H1 (cell line): Measurements from ENCODE around the gene RANGRF. TPM values are rescaled to one million over a fixed set of nuclear protein-coding genes. Genes with fewer than 3 reads are reported as not detected.

Source experiments
- CTCF ChIA-PET: fragments of 300-600 bp; sonication (Branson Sonifier 250); formaldehyde crosslinking; loops from one replicate; lab custom pipeline; 2021; ENCODE audit not compliant: partially characterized antibody; lab: Charles Lee
- POLR2A ChIA-PET: fragments of 300-600 bp; sonication (Branson Sonifier 250); formaldehyde crosslinking; loops from one replicate; lab custom pipeline; 2021; ENCODE audit warnings: inconsistent platforms; ENCODE audit not compliant: partially characterized antibody; lab: Charles Lee
- DNase-seq, 2 experiments: peaks; one replicate each; pipeline versions ENCODE4 v3.0.0 to v3.0.0-alpha.2; 2010 to 2022; ENCODE audit warnings: low spot score in 2 of 2, low read depth in 1 of 2, mixed read lengths in 1 of 2
- FAIRE-seq: peaks from 2 replicates; lab custom pipeline; 2011; peaks lifted over from hg19 to GRCh38; lab: Jason Lieb, UNC
- H2AFZ ChIP-seq: 2 replicates; pipeline ENCODE4 v1.8.1; 2012; ENCODE audit warnings: low read length, inconsistent platforms
- H2AK5ac ChIP-seq: 2 replicates; pipeline ENCODE4 v1.6.1; 2013; ENCODE audit warnings: low read depth, low read length
- H2BK120ac ChIP-seq: replicated peaks from 2 replicates; pipeline ENCODE3; 2013; ENCODE audit warnings: low read depth, low read length, inconsistent platforms
- H2BK12ac ChIP-seq: 2 replicates; pipeline ENCODE4 v1.6.1; 2013; ENCODE audit warnings: low read depth, low read length
- H2BK15ac ChIP-seq: 2 replicates; pipeline ENCODE4 v1.6.1; 2013; ENCODE audit warnings: low read length
- H2BK20ac ChIP-seq: 2 replicates; pipeline ENCODE4 v1.6.1; 2013; ENCODE audit warnings: low read length
- H2BK5ac ChIP-seq: 2 replicates; pipeline ENCODE4 v1.6.1; 2013; ENCODE audit warnings: low read depth, low read length
- H3K14ac ChIP-seq: 2 replicates; pipeline ENCODE4 v1.6.1; 2013; ENCODE audit warnings: inconsistent platforms; ENCODE audit not compliant: insufficient read length
- H3K18ac ChIP-seq: 2 replicates; pipeline ENCODE4 v1.6.1; 2013; ENCODE audit warnings: low read length; ENCODE audit errors: extremely low read depth
- H3K23ac ChIP-seq: 2 replicates; pipeline ENCODE4 v1.6.1; 2013; ENCODE audit warnings: inconsistent platforms; ENCODE audit not compliant: insufficient read length
- H3K23me2 ChIP-seq: 2 replicates; pipeline ENCODE4 v1.6.1; 2013; ENCODE audit warnings: low read depth, low read length
- H3K27ac ChIP-seq: 2 replicates; pipeline ENCODE4 v1.6.1; 2011; ENCODE audit warnings: low read depth, low read length, inconsistent platforms
- H3K27me3 ChIP-seq, 4 experiments: replicated peaks in 1 of 4; 1 replicate in 1 of 4; 2 replicates in 3 of 4; pipeline versions ENCODE4 v1.6.1 to v1.8.1; 2011 to 2013; ENCODE audit warnings: low read length in 3 of 4, mild to moderate bottlenecking in 3 of 4, inconsistent platforms in 2 of 4, mixed read lengths in 2 of 4, moderate library complexity in 1 of 4; ENCODE audit not compliant: control insufficient read depth in 3 of 4, insufficient read depth in 3 of 4; ENCODE audit errors: extremely low read depth in 1 of 4
- H3K36me3 ChIP-seq, 4 experiments: 2 replicates each; pipeline versions ENCODE4 v1.6.1 to v1.8.1; 2011 to 2013; ENCODE audit warnings: mild to moderate bottlenecking in 4 of 4, low read length in 3 of 4, moderate library complexity in 2 of 4, control low read depth in 1 of 4, inconsistent platforms in 1 of 4; ENCODE audit not compliant: insufficient read depth in 4 of 4, control insufficient read depth in 2 of 4
- H3K4ac ChIP-seq: replicated peaks from 2 replicates; pipeline ENCODE3; 2013; ENCODE audit warnings: low read length, low read depth, mixed read lengths, inconsistent platforms; ENCODE audit not compliant: insufficient read length
- H3K4me1 ChIP-seq, 4 experiments: replicated peaks in 1 of 4; 1 replicate in 1 of 4; 2 replicates in 3 of 4; pipeline versions ENCODE4 v1.6.1 to v1.8.1; 2011 to 2013; ENCODE audit warnings: low read length in 3 of 4, inconsistent platforms in 2 of 4, mixed read lengths in 1 of 4; ENCODE audit not compliant: insufficient read depth in 4 of 4, control insufficient read depth in 3 of 4
- H3K4me2 ChIP-seq, 2 experiments: 2 replicates each; pipeline versions ENCODE4 v1.6.1 to v1.8.1; 2011 to 2013; ENCODE audit warnings: low read depth in 2 of 2, low read length in 2 of 2, control low read depth in 1 of 2, inconsistent platforms in 1 of 2, mild to moderate bottlenecking in 1 of 2; ENCODE audit not compliant: insufficient read depth in 1 of 2
- H3K4me3 ChIP-seq, 4 experiments: fragments of 200-600, 300-600 bp in 1 of 4; sonication (generic), shearing (Covaris generic), sonication (Bioruptor Twin) in 1 of 4; 2 replicates each; pipeline versions ENCODE4 v1.5.1 to v1.8.1; 2011 to 2016; ENCODE audit warnings: low read length in 4 of 4, low read depth in 3 of 4, control low read depth in 2 of 4, inconsistent platforms in 2 of 4, mild to moderate bottlenecking in 2 of 4, mixed read lengths in 1 of 4, moderate library complexity in 1 of 4; ENCODE audit not compliant: insufficient read depth in 2 of 4; ENCODE audit errors: extremely low read depth in 1 of 4
- H3K56ac ChIP-seq: replicated peaks from 2 replicates; pipeline ENCODE3; 2013; ENCODE audit warnings: low read depth, mild to moderate bottlenecking, mixed read lengths, low read length, inconsistent platforms; ENCODE audit not compliant: insufficient read length
- H3K79me1 ChIP-seq: 2 replicates; pipeline ENCODE4 v1.6.1; 2013; ENCODE audit warnings: low read depth, low read length, control low read depth
- H3K79me2 ChIP-seq, 2 experiments: 2 replicates each; pipeline versions ENCODE4 v1.6.1 to v1.8.1; 2012 to 2013; ENCODE audit warnings: low read length in 2 of 2, mild to moderate bottlenecking in 2 of 2, inconsistent platforms in 1 of 2; ENCODE audit not compliant: insufficient read depth in 2 of 2, control insufficient read depth in 1 of 2
- H3K9ac ChIP-seq, 4 experiments: replicated peaks in 1 of 4; 1 replicate in 1 of 4; 2 replicates in 3 of 4; pipeline versions ENCODE4 v1.6.1 to v1.8.1; 2011 to 2013; ENCODE audit warnings: low read depth in 3 of 4, low read length in 3 of 4, control low read depth in 2 of 4, mild to moderate bottlenecking in 2 of 4, moderate library complexity in 2 of 4, inconsistent platforms in 1 of 4; ENCODE audit errors: extremely low read depth in 1 of 4
- H3K9me3 ChIP-seq, 2 experiments: 2 replicates each; pipeline versions ENCODE4 v1.6.1 to v1.8.1; 2012 to 2013; ENCODE audit warnings: mild to moderate bottlenecking in 2 of 2, moderate library complexity in 2 of 2, control low read depth in 1 of 2, inconsistent platforms in 1 of 2, low read depth in 1 of 2, low read length in 1 of 2, mixed read lengths in 1 of 2; ENCODE audit not compliant: insufficient read depth in 2 of 2
- H4K20me1 ChIP-seq, 2 experiments: replicated peaks in 1 of 2; 2 replicates each; pipeline versions ENCODE3 to v1.8.1; 2011 to 2013; ENCODE audit warnings: inconsistent platforms in 2 of 2, low read length in 2 of 2, mild to moderate bottlenecking in 1 of 2; ENCODE audit not compliant: insufficient read depth in 2 of 2, control insufficient read depth in 1 of 2
- H4K5ac ChIP-seq: 2 replicates; pipeline ENCODE4 v1.6.1; 2013; ENCODE audit warnings: low read length, low read depth, mixed read lengths, inconsistent platforms; ENCODE audit not compliant: insufficient read length
- H4K8ac ChIP-seq: 2 replicates; pipeline ENCODE4 v1.8.0; 2013; ENCODE audit warnings: mild to moderate bottlenecking, moderate library complexity, low read length, inconsistent platforms; ENCODE audit not compliant: insufficient read depth; ENCODE audit errors: extremely low read depth
- H4K91ac ChIP-seq: replicated peaks from 2 replicates; pipeline ENCODE3; 2013; ENCODE audit warnings: low read length, mixed read lengths, inconsistent platforms; ENCODE audit not compliant: insufficient read length
- CBX8 ChIP-seq: fragments of 300-800, 300-1000 bp; sonication (generic); IDR thresholded peaks from 2 replicates; pipeline ENCODE4 v1.7.1; 2016; ENCODE audit warnings: low read depth, low read length, borderline replicate concordance
- CHD2 ChIP-seq: IDR thresholded peaks from 2 replicates; pipeline ENCODE4 v1.6.1; 2012; ENCODE audit warnings: low read length, improper control_type of control experiment
- EGR1 ChIP-seq: IDR thresholded peaks from 2 replicates; pipeline ENCODE4 v1.6.1; 2011; ENCODE audit warnings: low read depth, low read length, borderline replicate concordance
- FOSL1 ChIP-seq: IDR thresholded peaks from 2 replicates; pipeline ENCODE4 v1.6.1; 2011; ENCODE audit warnings: mild to moderate bottlenecking, low read depth, low read length, moderate library complexity; ENCODE audit not compliant: insufficient read depth
- KDM4A ChIP-seq: IDR thresholded peaks from one replicate; pipeline ENCODE4 v1.7.1; 2012; ENCODE audit warnings: low read depth, mild to moderate bottlenecking, moderate library complexity, low read length, inconsistent platforms; ENCODE audit not compliant: severe bottlenecking
- NANOG ChIP-seq: IDR thresholded peaks from 2 replicates; pipeline ENCODE4 v1.6.1; 2011; ENCODE audit warnings: low read length, low read depth, mild to moderate bottlenecking, inconsistent platforms; ENCODE audit not compliant: insufficient read depth, poor library complexity, severe bottlenecking
- RBBP5 ChIP-seq: IDR thresholded peaks from 2 replicates; pipeline ENCODE4 v1.7.1; 2012; ENCODE audit warnings: low read depth, mild to moderate bottlenecking, inconsistent platforms, low read length, moderate library complexity, borderline replicate concordance
- SIRT6 ChIP-seq: IDR thresholded peaks from one replicate; pipeline ENCODE4 v1.7.1; 2012; ENCODE audit warnings: low read length, inconsistent platforms
- WGBS, 2 experiments: shearing (Covaris generic) in 1 of 2; methylation state at CpG; one replicate each; pipeline versions ENCODE4 v1.1.6 to v1.1.7; 2013 to 2015; ENCODE audit warnings: low lambda C conversion rate in 2 of 2, mixed read lengths in 2 of 2, inconsistent platforms in 1 of 2, low coverage in 1 of 2, missing lambda C conversion rate in 1 of 2; ENCODE audit not compliant: insufficient replicate concordance in 2 of 2, insufficient coverage in 1 of 2, insufficient read length in 1 of 2; ENCODE audit errors: extremely low coverage in 1 of 2, missing lambda C conversion rate in 1 of 2; 5-methylcytosine and 5-hydroxymethylcytosine counted together
- polyA plus RNA-seq, 7 experiments: library from polyadenylated mRNA; depleted of rRNA in 3 of 7; stranded (reverse) in 5 of 7; unstranded in 2 of 7; fragments of >200 nt in 5 of 7; fragments of 200-250 nt in 2 of 7; gene quantifications; 1 replicate in 5 of 7; 2 replicates in 1 of 7; 4 replicates in 1 of 7; pipeline versions ENCODE4 v1.2.1 to v1.2.3, GENCODE V29; 2011 to 2013; ENCODE audit warnings: missing spikeins in 2 of 7, mixed read lengths in 2 of 7
- total RNA-seq: library from RNA; stranded (reverse); fragmentation: NEBNext Ultra II Directional; extraction: Animal tissue kit (Norgen Biotek cat#: 25700); gene quantifications from 2 replicates; pipeline ENCODE4 v1.2.1, GENCODE V29; 2021
- TF ChIP-seq, protein P1 (sequence below), 3 experiments: IDR thresholded peaks; 1 replicate in 2 of 3; 2 replicates in 1 of 3; pipeline versions ENCODE4 v1.5.1 to v1.6.1; 2011; ENCODE audit warnings: low read length in 3 of 3, mild to moderate bottlenecking in 3 of 3, inconsistent platforms in 2 of 3, low read depth in 1 of 3, moderate library complexity in 1 of 3; ENCODE audit not compliant: insufficient read depth in 1 of 3; ENCODE audit errors: control extremely low read depth in 1 of 3

The RANGRF gene
- total and polyA plus RNA-seq, 2 of the 8 experiments (the other 6 are each of a cell fraction or from before 2014, with no cell fraction given), result 36.9 to 49.6 TPM

DNA sequence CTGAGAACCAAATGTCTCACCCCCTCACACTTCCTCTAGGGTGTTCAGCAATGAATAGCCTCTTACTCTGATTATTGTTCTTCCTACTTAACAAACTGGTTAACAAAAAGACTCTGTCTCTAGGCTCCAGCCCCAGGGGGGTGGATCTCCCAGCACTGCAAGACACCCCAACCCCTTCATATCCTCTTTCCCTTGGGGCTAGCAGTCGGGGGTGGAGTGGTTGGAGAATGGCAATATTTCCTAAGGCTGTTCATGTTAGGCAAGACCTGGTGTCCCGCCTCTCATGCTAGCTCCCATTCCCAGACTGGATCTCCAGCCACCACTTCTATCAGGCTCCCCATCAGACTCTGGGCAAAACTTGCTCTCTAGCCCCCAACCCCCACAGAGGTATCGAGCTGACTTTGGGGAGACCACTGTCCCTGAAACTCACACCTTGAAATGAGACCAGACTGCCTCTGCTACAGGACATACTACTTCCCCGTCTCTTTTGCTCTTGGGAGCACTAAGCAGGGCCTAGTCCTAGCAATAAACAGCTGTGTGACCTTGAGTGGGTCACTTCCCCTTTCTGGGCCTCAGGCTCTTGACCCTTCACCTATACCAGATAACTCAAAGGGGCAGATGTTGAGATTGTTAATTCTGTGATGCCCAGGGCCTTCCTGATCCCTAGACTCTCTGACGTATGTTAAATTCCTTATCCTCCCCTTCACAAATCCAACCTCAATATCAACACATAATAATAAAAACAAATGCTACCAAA, 4.3 kb downstream of the RANGRF start:
- Histone ChIP-seq H4K8ac (no peak overlapping the region), H2BK5ac (no peak overlapping the region), H2AK5ac (no peak overlapping the region), H3K9ac (0 out of 7 replicates have a peak overlapping the region, but pooled peaks of 1 of the 4 experiments have one; percentile 20), H3K4me2 (no peak overlapping the region), H3K27me3 (peaks cover 0 to 2% (median 0%) of the 10 kb centered on the region in 4 experiments; a peak in 1 of 7 replicates), H4K20me1 (peaks cover 0 to 1% of the 10 kb centered on the region in 2 experiments), H3K79me2 (no peaks in the 10 kb centered on the region), H4K91ac (no peak overlapping the region), H3K4ac (no peak overlapping the region), H2BK15ac (no peak overlapping the region; the same call in 1 of the 2 replicates), H3K4me1 (peaks cover 0 to 13% (median 10%) of the 10 kb centered on the region in 4 experiments; a peak in 6 of 7 replicates), H3K36me3 (no peaks in the 10 kb centered on the region), H3K23ac (no peak overlapping the region), H3K56ac (no peak overlapping the region), H2BK120ac (no peak overlapping the region), H3K18ac (no peak overlapping the region), H3K23me2 (peaks cover 10% of the 10 kb centered on the region; the same call in 1 of the 2 replicates), H3K79me1 (no peaks in the 10 kb centered on the region), H3K14ac (no peak overlapping the region), H2BK20ac (no peak overlapping the region), H3K27ac (peak overlapping the region; percentile 23; the same call in 1 of the 2 replicates), H3K9me3 (no peaks in the 10 kb centered on the region), H3K4me3 (no peak overlapping the region), H4K5ac (no peak overlapping the region), H2BK12ac (no peak overlapping the region), H2AFZ (no peak overlapping the region)
- FAIRE-seq, result no peak
- CTCF ChIA-PET, result interaction anchor here (1.0 to 1.2 kb wide), 2 partner anchors 8 to 95 kb away, joined by 3 read pairs; no protein-coding TSS in a partner anchor
- 92 to 100% methylated on average over 1 to 5 of the region's 5 CpGs for WGBS, 2 experiments
- POLR2A ChIA-PET, result interaction anchor here (1.4 to 66.3 kb wide), 6 partner anchors 8 to 91 kb away, joined by 3 to 1521 read pairs (median 10); partner anchors contain the start of genes AURKB, CTC1, KRABD2 and PFAS
- DNase-seq, result no peak
- TF ChIP-seq CBX8, result no peak
- no peak for TF ChIP-seq SIRT6
- no peak for TF ChIP-seq EGR1
- TF ChIP-seq RBBP5, result no peak
- TF ChIP-seq CHD2, result no peak
- no peak for TF ChIP-seq FOSL1
- no peak for TF ChIP-seq KDM4A
- no peak for TF ChIP-seq NANOG
- TF ChIP-seq, protein P1, sequence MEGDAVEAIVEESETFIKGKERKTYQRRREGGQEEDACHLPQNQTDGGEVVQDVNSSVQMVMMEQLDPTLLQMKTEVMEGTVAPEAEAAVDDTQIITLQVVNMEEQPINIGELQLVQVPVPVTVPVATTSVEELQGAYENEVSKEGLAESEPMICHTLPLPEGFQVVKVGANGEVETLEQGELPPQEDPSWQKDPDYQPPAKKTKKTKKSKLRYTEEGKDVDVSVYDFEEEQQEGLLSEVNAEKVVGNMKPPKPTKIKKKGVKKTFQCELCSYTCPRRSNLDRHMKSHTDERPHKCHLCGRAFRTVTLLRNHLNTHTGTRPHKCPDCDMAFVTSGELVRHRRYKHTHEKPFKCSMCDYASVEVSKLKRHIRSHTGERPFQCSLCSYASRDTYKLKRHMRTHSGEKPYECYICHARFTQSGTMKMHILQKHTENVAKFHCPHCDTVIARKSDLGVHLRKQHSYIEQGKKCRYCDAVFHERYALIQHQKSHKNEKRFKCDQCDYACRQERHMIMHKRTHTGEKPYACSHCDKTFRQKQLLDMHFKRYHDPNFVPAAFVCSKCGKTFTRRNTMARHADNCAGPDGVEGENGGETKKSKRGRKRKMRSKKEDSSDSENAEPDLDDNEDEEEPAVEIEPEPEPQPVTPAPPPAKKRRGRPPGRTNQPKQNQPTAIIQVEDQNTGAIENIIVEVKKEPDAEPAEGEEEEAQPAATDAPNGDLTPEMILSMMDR (IDR thresholded peaks at IDR 0.05; ENCODE audit: control extremely low read depth in 1 of 3, insufficient read depth in 1 of 3, low read depth in 1 of 3, low read length in 3 of 3), result no peak
